Mesothelial cell of epicardium (in vitro differentiated cells): ENCODE results near the gene PYGL. TPM values are rescaled to one million over a fixed set of nuclear protein-coding genes. Genes with fewer than 3 reads are reported as not detected.
A peak's percentile ranks its signal among the peaks of the same experiment; 100 is the strongest.
"Not testable (repeated sequence)": the region's sequence is repeated elsewhere in the genome, so short reads cannot be mapped to it uniquely, and the experiment has no call there.

ENCODE experiments used
- DNase-seq, 2 experiments: peaks; one replicate each; pipeline ENCODE4 v3.0.0; 2021; ENCODE audit warnings: low spot score in 2 of 2; ENCODE audit not compliant: unreplicated experiment in 2 of 2
- H3K27ac Mint-ChIP-seq: 2 replicates; pipeline ENCODE4 v1.8.0; 2021; ENCODE audit warnings: mixed read lengths
- H3K27me3 Mint-ChIP-seq: 2 replicates; pipeline ENCODE4 v1.8.0; 2021; ENCODE audit warnings: low read depth, mixed read lengths
- H3K36me3 Mint-ChIP-seq: 2 replicates; pipeline ENCODE4 v1.8.0; 2021; ENCODE audit warnings: mixed read lengths
- H3K4me1 Mint-ChIP-seq: 2 replicates; pipeline ENCODE4 v1.8.0; 2021; ENCODE audit warnings: mixed read lengths
- H3K4me3 Mint-ChIP-seq: 2 replicates; pipeline ENCODE4 v1.8.0; 2021; ENCODE audit warnings: mild to moderate bottlenecking, moderate library complexity, mixed read lengths
- H3K9me3 Mint-ChIP-seq: 2 replicates; pipeline ENCODE4 v1.8.0; 2021; ENCODE audit warnings: mixed read lengths
- total RNA-seq: library from RNA; stranded (reverse); gene quantifications from 3 replicates; pipeline ENCODE4 v1.2.1, GENCODE V29; 2021
- TF ChIP-seq, protein P1 (sequence below): fragments of 200-600 bp; sonication (generic); IDR thresholded peaks from one replicate; pipeline ENCODE4 v1.5.0; 2021; ENCODE audit warnings: antibody characterized with exemption; ENCODE audit not compliant: unreplicated experiment

The PYGL gene
- total RNA-seq, 1 donor from 2014 or later, result 21.6 TPM

DNA sequence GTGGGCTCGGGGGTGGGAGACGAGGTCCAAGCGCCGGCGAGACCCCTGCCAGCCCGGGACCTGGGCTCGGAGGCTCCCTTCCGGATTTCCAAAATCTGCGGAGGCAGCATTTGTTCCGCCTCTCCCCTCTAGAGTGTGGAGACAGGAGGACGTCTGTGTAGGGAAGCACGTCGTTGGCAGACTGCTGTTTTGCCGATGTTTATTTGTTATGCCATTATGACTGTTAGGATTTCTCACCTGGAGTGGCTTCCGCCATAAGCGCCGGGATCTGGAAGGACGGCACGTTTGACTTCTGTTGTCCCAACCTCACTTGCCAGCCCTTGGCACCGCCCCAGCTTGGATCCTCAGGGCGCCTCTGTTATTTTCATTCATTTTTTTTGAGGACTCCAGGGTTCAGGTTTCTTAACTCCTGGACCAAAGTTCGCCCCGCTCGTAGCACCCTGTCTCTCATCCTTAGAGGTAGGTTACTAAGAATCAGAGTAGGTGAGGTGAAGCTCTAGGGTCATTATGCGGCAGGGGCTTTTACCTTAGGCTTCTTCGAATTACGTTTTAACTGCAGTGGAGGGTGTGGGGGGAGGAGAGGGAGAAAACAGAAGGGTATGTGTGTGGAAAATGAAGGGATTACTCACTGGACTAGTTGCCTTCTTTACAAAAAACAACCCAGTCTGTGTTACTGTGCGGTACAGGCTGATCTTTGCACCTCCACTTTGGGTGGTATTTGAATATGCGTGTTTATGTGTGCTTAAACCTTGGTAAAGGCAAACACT is 547 bp upstream of the PYGL start:
- Mint-ChIP-seq H3K36me3 (no peaks in the 10 kb centered on the region), H3K4me3 (peak overlapping the region; percentile 79), H3K4me1 (peaks cover 17% of the 10 kb centered on the region), H3K27ac (peak overlapping the region; percentile 48), H3K9me3 (no peaks in the 10 kb centered on the region), H3K27me3 (peaks cover 11% of the 10 kb centered on the region)
- no peak for DNase-seq
- TF ChIP-seq, protein P1, sequence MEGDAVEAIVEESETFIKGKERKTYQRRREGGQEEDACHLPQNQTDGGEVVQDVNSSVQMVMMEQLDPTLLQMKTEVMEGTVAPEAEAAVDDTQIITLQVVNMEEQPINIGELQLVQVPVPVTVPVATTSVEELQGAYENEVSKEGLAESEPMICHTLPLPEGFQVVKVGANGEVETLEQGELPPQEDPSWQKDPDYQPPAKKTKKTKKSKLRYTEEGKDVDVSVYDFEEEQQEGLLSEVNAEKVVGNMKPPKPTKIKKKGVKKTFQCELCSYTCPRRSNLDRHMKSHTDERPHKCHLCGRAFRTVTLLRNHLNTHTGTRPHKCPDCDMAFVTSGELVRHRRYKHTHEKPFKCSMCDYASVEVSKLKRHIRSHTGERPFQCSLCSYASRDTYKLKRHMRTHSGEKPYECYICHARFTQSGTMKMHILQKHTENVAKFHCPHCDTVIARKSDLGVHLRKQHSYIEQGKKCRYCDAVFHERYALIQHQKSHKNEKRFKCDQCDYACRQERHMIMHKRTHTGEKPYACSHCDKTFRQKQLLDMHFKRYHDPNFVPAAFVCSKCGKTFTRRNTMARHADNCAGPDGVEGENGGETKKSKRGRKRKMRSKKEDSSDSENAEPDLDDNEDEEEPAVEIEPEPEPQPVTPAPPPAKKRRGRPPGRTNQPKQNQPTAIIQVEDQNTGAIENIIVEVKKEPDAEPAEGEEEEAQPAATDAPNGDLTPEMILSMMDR, result no peak

DNA sequence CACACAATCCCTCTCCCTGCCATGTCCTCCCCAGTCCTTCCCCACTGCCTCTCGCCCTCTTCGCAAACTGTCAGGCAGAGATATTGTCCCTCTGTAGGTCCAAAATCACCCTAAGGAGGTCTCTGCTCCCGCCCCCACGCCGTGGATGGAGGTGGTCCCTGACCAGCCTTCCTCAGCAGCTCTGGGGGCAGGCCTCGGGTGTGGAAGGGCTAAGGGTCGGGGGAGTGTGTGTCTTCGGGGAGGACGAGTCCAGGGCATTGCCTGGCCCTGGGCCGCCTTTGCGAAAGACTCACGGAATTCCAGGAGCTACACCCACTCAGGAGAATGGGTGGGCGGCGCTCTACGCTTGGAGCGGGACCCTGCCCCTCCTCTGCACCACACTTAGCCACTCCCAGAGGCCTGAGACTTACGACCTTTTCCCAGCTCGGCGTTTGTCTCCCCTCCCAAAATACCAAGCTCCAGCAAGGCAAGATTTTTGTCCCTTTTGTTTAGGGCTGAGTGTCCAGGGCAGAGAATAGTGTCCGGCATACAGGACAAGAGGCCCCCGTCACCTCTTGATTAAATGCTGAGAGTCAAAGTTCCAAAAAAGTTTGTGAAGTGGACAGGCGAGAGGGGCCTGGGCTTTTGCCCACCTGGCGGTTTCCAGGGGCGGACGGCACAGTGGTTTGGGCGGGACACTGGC is 881 bp downstream of the PYGL start:
- DNase-seq, result no peak
- H3K27me3 Mint-ChIP-seq, result peaks cover 11% of the 10 kb centered on the region
- TF ChIP-seq, protein P1, result no peak
- H3K27ac Mint-ChIP-seq, result peak overlapping the region; percentile 39
- peaks cover 17% of the 10 kb centered on the region for H3K4me1 Mint-ChIP-seq
- H3K9me3 Mint-ChIP-seq, result no peaks in the 10 kb centered on the region
- H3K36me3 Mint-ChIP-seq, result no peaks in the 10 kb centered on the region
- peak overlapping the region; percentile 72 for H3K4me3 Mint-ChIP-seq

DNA sequence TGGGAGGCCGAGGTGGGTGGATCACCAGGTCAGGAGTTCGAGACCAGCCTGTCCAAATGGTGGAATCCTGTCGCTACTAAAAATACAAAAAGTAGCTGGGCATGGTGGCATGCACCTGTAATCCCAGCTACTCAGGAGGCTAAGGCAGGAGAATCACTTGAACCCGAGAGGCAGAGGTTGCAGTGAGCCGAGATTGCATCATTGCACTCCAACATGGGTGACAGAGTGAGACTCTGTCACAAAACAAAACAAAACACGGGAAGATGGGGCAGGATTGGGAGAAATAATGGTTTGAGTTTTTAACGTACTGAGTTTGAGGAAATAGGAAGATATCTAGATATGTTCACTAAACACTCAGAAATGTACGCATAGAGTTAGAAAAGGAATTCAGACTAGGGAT is 2.6 kb downstream of the PYGL start:
- not testable (repeated sequence) for H3K27ac Mint-ChIP-seq, H3K36me3 Mint-ChIP-seq, H3K4me3 Mint-ChIP-seq, H3K9me3 Mint-ChIP-seq, DNase-seq
- Mint-ChIP-seq H3K4me1 (peaks cover 18% of the 10 kb centered on the region), H3K27me3 (peaks cover 11% of the 10 kb centered on the region)

DNA sequence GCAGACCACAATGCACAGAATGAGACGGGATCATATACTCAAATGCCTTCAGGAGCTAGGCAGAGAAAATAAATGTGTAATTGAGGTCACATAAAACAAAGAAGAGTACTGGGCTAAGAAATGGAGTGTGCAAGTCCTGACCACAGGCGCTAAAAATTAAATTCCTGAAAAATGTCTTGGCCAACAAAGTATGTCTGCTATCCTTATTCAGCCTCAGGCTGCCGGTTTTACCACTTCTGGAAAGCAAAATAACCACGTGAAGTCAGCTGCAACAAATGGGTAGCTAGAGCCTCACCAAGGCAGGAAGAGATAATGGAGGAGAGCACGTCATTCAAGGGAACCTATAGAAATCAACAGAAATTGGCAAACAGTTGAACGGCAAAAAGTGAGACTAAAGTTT is 3.1 kb downstream of the PYGL start:
- peaks cover 11% of the 10 kb centered on the region for H3K27me3 Mint-ChIP-seq
- H3K4me3 Mint-ChIP-seq, result no peak overlapping the region
- TF ChIP-seq, protein P1, result no peak
- no peak overlapping the region for H3K27ac Mint-ChIP-seq
- no peaks in the 10 kb centered on the region for H3K9me3 Mint-ChIP-seq
- DNase-seq, result no peak
- H3K36me3 Mint-ChIP-seq, result no peaks in the 10 kb centered on the region
- H3K4me1 Mint-ChIP-seq, result peaks cover 19% of the 10 kb centered on the region

DNA sequence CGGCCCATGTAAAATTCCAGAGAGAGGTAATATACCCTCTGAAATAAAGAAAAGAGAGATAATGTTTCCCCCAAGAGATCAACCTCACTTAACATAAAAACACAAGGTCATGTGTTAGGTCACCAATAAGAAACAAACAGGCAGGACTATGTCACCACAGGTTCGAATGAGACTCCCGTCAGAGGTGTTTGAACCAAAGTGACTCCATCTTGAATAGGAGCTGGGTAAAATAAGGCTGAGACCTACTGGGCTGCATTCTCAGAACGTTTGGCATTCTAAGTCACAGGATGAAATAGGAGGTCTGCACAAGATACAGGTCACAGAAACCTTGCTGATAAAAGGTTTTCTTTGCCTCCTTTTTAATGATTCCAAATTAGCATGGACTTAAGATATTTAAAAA is 6.5 kb downstream of the PYGL start:
- Mint-ChIP-seq H3K27ac (no peak overlapping the region), H3K36me3 (no peaks in the 10 kb centered on the region), H3K4me1 (peaks cover 9% of the 10 kb centered on the region), H3K27me3 (peaks cover 4% of the 10 kb centered on the region), H3K9me3 (no peaks in the 10 kb centered on the region), H3K4me3 (no peak overlapping the region)
- no peak for DNase-seq
- TF ChIP-seq, protein P1, result no peak

DNA sequence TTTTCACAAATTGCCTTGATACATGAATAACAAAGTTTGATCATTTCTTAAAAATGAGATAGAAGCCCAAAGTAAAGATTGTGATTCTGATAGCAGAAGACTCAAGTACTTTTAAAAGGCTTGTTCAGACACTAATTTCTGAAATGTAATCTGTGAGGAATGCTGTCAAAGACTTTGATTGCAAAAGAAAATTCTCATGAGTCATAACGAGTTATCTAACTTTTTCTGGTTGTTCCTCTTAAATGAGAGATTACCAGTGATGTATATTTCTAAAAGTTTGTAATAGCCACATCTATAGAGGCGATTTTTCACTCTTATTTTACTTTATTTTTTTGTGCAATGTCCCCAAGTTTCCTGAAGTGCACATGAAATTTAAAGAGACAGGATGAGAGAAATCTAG is 7.0 kb downstream of the PYGL start:
- Mint-ChIP-seq H3K27me3 (peaks cover 4% of the 10 kb centered on the region), H3K4me1 (peaks cover 12% of the 10 kb centered on the region), H3K36me3 (no peaks in the 10 kb centered on the region), H3K4me3 (no peak overlapping the region), H3K27ac (no peak overlapping the region), H3K9me3 (no peaks in the 10 kb centered on the region)
- DNase-seq, result no peak
- TF ChIP-seq, protein P1, result no peak
